HG02870 (cell line): ENCODE results near the gene GIGYF2.

ENCODE experiments used
- ATAC-seq: cut with Tn5 transposase; IDR thresholded peaks from one replicate; pipeline ENCODE4 v1.9.1; 2021; ENCODE audit warnings: mild to moderate bottlenecking, moderate library complexity; ENCODE audit not compliant: unreplicated experiment

Gene GIGYF2

DNA sequence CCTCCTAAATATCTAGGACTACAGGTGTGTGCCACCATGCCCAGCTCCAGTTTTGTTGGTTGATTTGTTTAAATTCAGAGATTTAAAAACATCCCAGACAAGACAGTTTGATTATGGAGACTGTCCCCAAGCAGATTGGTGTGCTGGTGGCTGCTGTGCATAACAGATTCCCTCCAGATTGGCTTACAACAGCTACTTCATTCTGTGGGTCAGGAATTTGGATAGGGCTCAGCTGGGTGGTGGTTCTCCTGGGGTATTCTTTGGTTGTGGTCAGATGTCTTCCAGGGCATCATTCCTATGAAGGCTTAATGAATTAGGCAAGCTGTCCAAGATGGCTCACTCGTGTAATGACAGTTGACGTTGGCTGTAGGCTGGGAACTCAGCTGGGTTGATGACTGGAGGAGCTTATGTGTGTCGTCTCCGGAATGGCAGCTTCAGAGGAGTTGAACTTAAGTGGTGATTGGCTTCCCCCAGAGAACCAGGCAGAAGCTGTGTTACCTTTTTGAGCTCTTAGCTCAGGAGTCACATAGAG lies 162.3 kb downstream of the GIGYF2 start:
- ATAC-seq, result no peak

DNA sequence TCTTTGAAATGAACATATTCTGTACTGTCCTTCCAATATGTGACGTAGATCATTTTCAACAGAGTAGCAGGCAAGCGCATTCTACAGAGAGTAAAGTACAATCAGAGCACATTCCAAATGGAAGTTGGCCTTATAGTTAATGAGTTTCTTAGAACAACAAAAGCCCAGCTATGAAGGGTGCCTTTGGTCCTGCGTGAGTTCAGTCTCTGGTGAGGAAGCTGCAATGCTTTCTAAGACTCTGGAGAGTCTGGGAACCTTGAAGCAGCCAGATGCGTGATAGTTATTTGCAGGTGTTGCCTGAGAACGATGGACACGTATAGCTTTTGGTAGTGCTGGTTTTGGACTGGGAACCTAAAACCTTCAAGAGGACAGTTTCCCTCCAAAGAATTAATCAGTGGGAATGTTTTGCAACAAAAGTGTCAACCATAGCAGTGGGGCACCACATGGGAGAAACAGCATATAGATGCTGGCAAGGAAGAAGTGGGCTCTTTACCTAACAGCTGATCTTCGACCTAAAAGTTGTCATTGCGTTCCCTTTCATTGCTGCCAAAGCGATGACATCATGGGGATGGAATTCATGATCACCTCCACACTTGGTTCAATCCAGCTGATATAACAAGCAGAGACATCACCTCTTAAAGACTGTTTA lies 163.6 kb downstream of the GIGYF2 start:
- no peak for ATAC-seq

DNA sequence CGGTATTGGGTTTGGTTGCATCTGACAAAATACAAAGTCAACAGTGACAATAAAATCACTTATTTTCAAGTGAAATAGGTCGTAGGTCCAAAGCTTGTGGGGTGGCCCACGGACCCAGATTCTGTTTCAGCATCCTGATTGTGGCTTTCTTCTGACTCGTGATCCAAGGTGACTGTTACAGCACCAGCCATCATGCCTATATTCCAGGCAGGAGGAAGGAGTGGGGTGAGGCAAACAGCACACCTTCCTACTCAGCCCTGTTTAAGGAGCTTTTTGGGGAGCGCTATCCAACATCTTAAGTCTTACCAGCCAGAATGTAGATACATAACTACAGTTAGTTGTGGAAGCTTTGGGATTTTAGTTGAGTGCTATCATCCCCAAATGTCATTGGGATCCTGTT lies 164.2 kb downstream of the GIGYF2 start:
- ATAC-seq, result no peak

DNA sequence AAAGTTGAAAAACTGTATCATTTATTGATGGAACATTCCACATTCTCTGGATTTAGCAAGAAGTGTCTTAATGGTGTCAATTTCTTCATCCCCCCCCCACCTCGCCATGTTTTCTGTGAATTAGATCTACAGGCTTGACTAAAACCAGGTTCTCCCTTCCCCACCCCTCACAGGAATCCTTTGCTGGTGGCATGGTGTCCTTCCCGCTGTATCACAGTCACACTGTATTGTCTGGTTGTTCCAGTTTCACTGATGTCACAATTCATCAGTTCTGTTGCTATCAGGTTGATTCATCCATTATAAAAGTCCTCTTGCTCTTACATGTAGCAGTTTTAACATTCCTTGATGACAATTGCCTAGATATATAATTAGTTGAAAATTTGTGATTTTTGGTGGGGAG lies 166.9 kb downstream of the GIGYF2 start:
- ATAC-seq, result no peak

DNA sequence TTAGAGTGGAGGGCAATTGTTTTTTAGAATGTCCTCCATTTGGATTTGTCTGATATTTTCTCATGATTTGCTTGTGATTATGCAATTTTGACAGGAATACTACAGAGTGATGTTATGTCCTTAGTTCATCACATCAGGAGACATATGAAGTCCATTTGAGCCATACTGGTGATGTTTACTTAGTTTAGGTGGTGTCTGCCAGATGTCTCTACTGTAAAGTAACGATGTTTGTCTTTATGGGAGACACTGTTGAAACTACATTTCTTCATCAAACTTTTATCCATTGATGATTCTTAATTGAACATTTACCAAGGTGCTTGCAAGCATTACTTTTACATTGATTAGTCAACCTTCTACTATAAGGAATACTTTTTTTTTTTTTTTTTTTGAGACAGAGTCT lies 168.0 kb downstream of the GIGYF2 start:
- ATAC-seq, result no peak

DNA sequence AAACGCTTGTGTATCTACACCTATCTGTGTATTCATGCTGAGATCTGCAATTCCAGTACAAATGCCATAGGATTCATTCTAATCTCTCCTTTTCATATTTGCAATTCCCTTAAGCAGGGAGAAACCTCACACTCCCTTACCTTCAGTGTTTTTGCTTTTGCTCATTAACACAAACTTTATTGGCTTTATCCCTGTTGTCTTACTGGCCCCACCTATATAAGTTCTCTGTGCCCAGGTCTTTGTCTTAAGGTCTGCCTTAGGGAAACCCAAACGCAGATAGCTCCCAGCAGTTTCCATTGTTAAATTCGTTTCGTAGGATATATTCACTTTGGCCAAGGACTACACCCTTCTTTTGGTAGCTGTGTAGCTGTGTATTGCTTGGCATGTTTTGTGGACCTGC lies 169.0 kb downstream of the GIGYF2 start:
- no peak for ATAC-seq

DNA sequence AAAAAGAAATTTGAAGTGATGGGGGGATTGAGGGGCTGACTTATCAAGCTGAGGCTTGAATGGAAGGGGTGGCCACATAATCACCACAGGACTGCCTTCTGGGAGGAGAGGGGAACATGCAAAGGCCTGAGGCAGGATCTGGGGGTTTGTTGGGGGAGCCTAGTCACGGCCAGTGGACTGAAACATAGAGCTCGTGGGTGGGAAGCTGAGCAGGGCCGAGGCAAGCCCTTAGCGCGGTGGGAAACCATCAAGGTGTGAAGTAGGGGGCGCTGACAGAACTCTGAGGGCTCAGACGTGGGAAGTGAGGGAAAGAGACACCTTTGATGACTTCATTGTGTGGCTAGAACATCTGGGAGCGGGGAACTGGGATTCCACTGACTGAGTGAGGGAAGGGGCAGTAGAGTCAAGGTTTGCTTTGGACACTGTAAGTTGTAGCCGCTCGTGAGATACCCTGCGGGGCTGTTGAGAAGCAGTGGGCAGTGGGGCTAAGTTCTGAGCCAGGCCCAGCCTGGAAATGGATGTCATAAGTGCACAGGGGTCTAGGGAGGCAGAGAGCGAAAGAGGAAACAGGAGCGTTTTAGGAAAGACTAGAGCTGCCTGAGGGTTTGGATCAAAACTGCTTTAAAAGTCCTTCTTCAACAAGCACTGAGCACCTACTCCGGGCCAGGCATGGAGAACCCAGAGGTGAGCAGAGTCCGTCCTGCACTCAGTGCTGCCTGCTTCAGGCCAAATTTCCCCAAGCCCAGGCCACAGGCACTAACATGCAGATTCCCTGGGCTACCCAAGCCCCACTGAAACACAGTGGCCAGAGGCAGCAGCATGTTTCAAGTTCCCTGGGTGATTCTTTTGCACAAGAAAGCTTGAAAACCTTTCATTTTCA lies 172.2 kb downstream of the GIGYF2 start:
- no peak for ATAC-seq

DNA sequence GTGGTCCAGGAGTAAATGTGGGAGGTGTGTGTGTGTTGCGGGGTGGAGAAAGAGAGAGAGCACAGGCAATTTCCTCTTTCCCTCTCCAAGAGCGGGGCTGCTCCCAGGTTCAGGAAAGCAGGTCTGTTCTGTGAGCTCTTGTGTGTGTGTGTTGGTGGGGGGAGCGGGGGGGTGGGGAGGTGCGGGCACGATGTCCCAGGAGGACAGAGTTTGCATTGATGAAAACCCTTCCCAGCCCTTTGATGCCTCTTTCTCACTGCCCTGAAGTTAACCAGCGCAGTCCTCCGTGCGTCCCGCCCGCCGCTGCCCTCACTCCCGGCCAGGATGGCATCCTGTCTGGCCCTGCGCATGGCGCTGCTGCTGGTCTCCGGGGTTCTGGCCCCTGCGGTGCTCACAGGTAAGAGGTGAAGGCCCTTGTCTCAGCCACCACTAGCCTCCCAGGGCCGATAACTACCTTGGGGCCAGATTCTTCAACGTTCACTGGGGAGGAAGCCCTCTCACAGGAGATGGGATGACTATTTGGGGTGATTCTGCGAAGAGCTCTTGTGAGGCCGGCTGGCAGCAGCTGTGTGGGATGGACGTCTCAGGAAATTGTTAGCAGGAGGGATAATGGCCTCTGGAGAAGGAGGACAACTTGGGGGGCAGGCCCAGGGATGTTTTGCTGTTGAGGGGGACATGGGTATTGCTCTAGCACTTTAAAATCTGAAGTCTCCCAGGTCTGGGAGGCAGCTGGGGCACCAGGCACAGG lies 173.1 kb downstream of the GIGYF2 start, which contains the start of gene SNORC:
Gene SNORC, plus strand, starts transcription at position 247 of the 748 bp plus-strand sequence. Its CDS starts 78 bp downstream, at position 325.
- ATAC-seq, result no peak

DNA sequence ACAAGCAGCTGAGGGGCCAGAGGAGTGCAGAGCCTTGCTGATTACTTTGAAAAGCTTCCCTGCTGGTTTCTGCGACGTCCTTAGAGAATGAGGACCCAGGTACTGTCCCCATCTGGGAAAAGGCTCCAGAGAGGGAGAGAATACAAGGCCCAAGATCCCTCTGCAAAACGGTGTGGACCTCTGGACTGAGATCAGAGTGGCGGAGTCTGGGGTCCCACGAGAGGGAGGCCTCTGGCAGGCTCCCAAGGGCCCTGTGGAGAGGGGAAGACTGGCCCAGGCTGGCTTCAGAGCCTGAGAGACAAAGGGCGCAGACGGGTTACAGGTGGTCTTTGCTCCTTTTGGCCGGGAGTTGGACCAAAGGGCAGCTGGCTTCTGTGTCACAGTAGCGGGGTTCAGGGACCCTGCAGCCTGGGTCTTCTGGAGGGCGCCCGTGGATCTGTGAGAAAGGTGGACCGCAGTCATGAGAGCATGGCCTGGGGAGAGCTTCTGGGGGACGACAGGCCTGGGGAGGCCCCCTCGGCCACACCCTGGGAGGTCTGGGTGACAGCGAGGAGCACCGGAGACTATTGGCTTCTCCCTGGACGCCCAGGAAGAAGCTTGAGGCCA lies 173.7 kb downstream of the GIGYF2 start:
- no peak for ATAC-seq

DNA sequence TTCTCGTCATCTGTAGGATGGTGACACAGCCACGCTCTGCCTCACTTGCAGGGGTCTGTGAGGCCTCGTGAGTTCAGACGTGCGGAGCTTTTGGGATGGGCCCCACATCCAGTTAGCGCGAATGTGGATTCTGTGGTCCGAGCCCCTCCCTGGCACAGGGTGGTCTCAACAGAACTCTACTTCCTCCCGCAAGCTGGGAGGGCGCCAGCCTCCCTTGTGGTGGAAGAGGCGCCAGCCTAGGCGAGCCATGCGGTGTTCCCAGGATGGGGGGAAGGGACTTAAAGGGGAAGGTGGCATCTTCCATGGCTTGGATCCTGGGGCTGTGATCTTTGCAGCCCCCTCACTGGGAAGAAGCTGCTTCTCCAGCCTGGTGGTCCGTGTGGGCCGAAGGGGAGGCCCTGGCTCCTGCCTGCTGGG lies 174.3 kb downstream of the GIGYF2 start:
- ATAC-seq, result no peak

DNA sequence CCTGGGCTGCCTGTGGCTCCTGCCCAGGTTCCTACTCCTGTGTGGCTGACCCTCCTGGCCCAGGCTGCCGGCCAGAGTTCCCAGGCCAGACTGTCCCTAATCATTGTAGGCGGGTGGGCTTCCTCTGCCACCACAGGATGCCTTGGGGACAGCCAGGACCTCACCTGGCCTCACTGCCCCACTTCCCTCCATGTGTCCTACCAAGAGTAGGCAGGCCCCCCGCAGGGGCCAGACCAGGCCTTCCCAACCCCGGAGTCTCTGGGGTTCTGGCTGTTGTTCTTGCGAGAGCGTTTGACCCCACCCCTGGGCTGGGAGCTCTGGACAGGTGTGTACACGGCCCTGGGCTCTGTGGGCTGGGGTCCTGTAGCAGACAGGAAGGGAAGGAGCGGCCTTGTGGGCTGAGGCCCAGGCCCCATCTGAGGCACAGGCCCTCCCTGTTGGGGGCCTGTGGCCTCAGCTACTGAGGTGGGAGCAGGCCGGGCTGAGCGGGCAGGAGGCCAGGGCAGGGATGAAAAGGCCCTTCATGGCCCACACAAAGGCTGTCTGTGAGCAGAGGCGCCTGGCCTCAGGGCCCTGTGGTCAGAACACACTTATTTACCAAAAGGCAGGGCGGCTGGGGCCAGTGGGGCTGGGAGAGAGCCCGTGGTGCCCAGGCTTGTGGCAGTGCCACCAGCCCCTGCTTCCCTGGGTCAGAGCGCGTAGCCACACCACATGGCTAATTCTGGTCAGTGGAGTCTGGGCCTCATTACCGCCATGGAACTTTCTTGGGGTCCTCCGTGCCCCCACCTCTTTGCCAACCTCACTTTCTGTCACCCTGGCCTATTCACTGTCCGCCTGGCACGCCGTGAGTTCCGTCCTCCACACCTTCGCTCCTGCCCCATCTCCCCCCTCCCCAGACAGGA lies 175.0 kb downstream of the GIGYF2 start:
- no peak for ATAC-seq

DNA sequence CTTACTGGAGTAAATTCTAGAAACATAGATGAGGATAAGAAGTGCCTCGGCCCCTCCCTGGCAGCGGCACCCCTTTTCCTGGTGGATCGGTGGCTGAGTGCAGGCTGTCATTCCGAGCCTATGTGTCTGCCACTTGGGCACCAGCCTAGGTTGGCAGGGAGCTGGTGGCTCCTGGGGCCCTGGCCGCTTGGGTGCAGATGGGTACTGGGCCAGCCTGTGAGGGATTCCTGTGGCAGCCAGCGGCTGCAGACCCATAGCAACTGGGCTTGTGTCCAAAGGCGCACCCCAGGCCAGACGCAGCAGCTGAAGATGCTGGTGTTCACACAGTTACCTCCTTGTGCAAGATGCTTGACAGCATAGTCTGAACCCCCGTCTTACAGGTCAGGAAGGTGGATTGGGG lies 175.7 kb downstream of the GIGYF2 start:
- ATAC-seq, result no peak

DNA sequence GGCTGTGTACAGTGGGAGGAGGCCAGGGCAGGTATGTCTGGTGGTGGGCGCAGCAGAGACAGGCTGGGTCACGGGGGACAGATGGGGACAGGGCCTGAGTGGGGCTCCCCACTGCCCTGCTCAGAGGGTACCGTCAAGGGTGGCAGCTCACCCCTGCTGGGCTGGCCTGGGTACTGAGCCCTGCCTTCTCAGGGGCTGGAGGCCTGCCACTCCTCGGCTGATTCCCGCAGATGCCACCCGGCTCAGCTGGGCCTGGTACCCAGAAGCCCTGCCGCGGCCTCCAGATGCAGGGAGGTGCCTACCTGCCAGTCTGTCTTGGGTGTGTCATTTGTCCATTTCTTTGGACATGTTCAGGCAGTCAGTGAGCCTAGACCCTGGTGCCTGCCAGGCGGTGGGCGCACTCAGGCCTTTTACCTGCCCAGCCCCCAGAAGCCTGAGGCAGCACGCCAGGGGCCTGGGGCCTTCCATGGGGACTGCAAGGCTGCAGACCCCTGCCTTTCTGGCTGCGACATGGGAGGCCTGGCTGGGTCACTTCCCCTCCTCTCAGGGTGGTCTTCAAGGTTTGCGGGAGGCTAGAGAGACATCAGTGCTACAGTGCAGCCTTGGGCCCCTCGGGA lies 176.3 kb downstream of the GIGYF2 start:
- no peak for ATAC-seq

DNA sequence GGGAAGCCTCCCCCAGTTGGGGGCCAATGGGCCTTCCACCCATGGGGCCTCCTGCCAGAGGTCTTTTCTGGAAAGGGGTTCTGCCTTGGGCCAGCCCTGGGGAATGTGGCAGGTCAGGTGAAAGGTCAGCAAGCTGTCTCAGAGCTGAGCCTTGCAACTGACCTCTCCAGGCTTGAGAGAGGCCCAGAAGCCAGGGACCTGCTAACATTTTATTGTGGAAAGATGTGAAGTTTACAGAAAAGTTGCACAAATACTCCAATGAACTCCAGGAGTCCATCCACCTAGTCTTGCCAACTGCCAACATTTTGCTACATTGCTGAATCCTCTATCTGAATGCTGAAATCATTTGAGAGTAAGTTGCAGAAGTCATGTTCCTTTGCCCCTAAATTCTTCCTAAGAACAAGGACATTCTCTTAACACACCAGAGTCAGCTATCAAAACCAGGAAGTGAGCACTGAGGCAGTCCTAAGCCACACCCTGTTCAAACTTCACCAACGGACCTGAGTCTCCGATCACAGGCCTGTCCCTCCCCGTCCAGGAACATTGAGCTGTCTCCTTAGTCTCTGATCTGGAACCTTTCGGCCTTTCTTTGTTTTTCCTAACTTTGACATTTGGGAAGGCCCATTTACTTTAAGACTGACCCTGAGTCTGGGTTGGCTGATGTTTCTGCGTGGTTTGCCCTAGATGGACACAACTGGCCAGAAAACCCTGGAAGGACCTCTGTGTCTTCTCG lies 176.9 kb downstream of the GIGYF2 start:
- ATAC-seq, result no peak

DNA sequence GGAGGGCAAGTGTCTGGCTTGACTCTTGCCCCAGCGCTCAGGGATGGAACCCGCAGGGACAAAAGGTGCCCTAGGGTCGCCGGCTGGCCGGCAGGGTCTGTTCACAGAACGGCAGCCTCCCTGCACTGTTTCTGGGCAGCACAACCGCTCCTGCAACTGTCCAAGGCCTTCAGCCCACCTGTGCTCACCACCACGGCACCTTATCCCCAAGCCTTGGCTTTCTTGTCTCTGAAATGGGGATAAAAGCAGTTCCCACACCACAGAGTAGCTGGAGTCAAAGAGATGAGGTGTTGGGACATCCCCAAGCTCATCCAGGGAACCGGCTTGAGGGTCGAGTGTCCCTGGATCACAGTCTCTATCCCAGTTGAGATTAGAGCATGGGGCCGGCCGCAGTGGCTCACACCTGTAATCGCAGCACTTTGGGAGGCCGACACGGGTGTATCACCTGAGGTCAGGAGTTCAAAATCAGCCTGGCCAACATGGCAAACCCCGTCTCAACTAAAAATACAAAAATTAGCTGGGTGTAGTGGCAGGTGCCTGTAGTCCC lies 177.6 kb downstream of the GIGYF2 start:
- ATAC-seq, result no peak

DNA sequence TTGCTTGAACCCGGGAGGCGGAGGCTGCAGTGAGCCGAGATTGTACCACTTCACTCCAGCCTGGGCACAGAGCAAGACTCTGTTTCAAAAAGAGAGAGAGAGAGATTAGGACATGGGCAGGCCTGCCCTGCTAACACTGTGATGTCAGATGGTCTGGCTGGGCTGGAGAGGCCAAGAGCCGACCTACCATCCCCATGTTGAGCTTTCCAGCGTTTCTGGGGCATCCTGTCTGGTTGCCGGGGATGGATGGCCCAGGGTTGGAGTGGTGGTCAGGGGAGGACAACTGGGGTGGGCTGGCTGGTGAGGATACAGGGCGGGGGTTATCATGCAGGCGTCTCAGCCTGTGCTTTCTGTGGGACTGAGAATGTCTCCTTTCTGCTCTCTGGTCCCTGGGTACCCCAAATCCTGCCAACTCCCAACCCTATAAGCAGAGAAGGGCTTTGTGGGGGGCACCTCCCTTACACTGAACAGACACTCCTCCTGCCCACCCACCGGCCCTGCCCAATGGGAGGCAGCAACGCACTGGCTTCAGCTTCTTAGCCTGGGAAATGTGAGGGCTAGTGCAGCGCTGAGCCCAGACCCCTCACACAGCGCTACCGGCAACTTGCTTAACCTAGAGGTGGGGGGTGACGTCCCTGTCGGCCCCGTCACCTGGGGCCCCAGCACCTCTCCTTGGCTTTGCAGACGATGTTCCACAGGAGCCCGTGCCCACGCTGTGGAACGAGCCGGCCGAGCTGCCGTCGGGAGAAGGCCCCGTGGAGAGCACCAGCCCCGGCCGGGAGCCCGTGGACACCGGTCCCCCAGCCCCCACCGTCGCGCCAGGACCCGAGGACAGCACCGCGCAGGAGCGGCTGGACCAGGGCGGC lies 178.4 kb downstream of the GIGYF2 start:
- ATAC-seq, result no peak

DNA sequence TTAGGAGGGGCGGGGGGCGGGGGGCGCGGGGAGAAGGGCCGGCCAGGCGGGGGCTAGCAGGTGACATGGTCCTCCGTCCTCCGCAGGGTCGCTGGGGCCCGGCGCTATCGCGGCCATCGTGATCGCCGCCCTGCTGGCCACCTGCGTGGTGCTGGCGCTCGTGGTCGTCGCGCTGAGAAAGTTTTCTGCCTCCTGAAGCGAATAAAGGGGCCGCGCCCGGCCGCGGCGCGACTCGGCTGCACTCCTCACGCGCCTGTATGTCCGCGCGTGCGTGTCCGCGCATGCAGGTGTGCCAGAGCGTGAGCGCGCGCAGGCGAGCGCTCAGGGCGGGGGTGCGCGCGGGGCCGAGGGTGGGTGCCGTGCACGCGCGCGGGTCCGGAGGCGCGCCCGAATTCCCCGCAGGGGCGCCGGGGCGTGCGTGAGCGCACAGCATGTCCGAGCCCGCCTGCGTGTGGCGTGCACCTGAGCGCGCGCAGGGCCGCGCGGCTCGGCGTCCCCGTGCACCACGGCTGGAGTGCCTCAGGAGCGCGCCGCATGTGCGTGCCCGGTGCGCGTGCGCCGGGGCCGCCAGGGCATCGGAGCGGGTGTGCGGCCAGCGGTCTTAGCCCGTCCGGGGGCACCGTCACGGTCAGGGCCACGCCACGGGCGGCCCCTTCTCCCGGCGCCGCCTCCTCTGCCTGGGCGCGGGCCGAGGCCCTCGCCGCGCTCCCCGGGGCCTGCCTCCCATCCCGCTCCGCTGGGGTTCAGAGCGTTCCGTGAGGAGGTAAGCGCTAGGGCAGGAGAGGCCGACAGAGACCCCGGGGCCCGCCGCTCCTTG lies 179.2 kb downstream of the GIGYF2 start:
- ATAC-seq, result no peak
